Activated CD4-positive, alpha-beta T cell treated with anti-CD3 and anti-CD28 coated beads, Interleukin-2, amount 10 ng/mL, durations not matched to agents 24 days and 14 days (primary cell): Measurements from ENCODE around the gene ZNRD2. TPM values are rescaled to one million over a fixed set of nuclear protein-coding genes. Genes with fewer than 3 reads are reported as not detected.
A peak's percentile ranks its signal among the peaks of the same experiment; 100 is the strongest.

Source experiments
- DNase-seq: peaks from one replicate; pipeline ENCODE4 v3.0.0; 2022
- H3K27ac Mint-ChIP-seq: one replicate; pipeline ENCODE4 v1.8.0; 2022; ENCODE audit warnings: mild to moderate bottlenecking, mixed read lengths
- H3K27me3 Mint-ChIP-seq: one replicate; pipeline ENCODE4 v1.8.0; 2022; ENCODE audit warnings: mixed read lengths
- H3K36me3 Mint-ChIP-seq: one replicate; pipeline ENCODE4 v1.8.0; 2022; ENCODE audit warnings: low read depth, mild to moderate bottlenecking, mixed read lengths
- H3K4me1 Mint-ChIP-seq: one replicate; pipeline ENCODE4 v1.8.0; 2021; ENCODE audit warnings: mixed read lengths
- H3K4me3 Mint-ChIP-seq: one replicate; pipeline ENCODE4 v1.8.0; 2022; ENCODE audit warnings: mild to moderate bottlenecking, moderate library complexity, mixed read lengths
- H3K9me3 Mint-ChIP-seq: one replicate; pipeline ENCODE4 v1.8.0; 2021; ENCODE audit warnings: mixed read lengths
- intact Hi-C: fragments of 100-400 bp; cut with micrococcal nuclease; formaldehyde crosslinking; loops from one replicate; pipeline ENCODE4 v1.15.1; 2023
- total RNA-seq: library from RNA; stranded (reverse); gene quantifications from 2 replicates; pipeline ENCODE4 v1.2.3, GENCODE V29; 2022

The ZNRD2 gene
- total RNA-seq, 1 donor from 2014 or later, result 83.3 TPM

GRCh38 chr11:65565624-65566453, 4.4 kb upstream of the ZNRD2 start:
- intact Hi-C loops, result no loop called here
- Mint-ChIP-seq H3K9me3 (no peaks in the 10 kb centered on the region), H3K4me3 (peak overlapping the region; percentile 75), H3K27ac (peak overlapping the region; percentile 91), H3K4me1 (peaks cover 39% of the 10 kb centered on the region), H3K36me3 (peaks cover 18% of the 10 kb centered on the region), H3K27me3 (no peaks in the 10 kb centered on the region)
- DNase-seq, result peak; percentile 81

- H3K4me1 Mint-ChIP-seq, result peaks cover 55% of the 10 kb centered on the region
- intact Hi-C loops, result loop anchor here (1.0 to 2.0 kb wide), 2 partner anchors 10 to 17 kb away; no protein-coding TSS in a partner anchor
- H3K36me3 Mint-ChIP-seq, result peaks cover 39% of the 10 kb centered on the region
Observed at GRCh38 chr11:65569164-65569972, 909 bp upstream of the ZNRD2 start.

GRCh38 chr11:65571420-65571819, 1.1 kb downstream of the ZNRD2 start:
- no peak for DNase-seq
- H3K36me3 Mint-ChIP-seq, result peaks cover 42% of the 10 kb centered on the region
- H3K27ac Mint-ChIP-seq, result peak overlapping the region; percentile 86
- peaks cover 51% of the 10 kb centered on the region for H3K4me1 Mint-ChIP-seq
- H3K9me3 Mint-ChIP-seq, result no peaks in the 10 kb centered on the region
- no peaks in the 10 kb centered on the region for H3K27me3 Mint-ChIP-seq
- intact Hi-C loops, result loop anchor here (2.0 to 5.0 kb wide), 2 partner anchors 81 to 545 kb away; partner anchors contain the start of gene SNX15
- H3K4me3 Mint-ChIP-seq, result peak overlapping the region; percentile 97

More at GRCh38 chr11:65569164-65569972, 909 bp upstream of the ZNRD2 start:
- Mint-ChIP-seq H3K4me3 (peak overlapping the region; percentile 97), H3K27me3 (no peaks in the 10 kb centered on the region), H3K9me3 (no peaks in the 10 kb centered on the region), H3K27ac (peak overlapping the region; percentile 99)
- DNase-seq, result no peak

- H3K4me1 Mint-ChIP-seq, result peaks cover 51% of the 10 kb centered on the region
- intact Hi-C loops, result loop anchor here (2.0 to 5.0 kb wide), 2 partner anchors 80 to 545 kb away; partner anchors contain the start of gene SNX15
- H3K9me3 Mint-ChIP-seq, result no peaks in the 10 kb centered on the region
- peak; percentile 81 for DNase-seq
- peak overlapping the region; percentile 86 for H3K27ac Mint-ChIP-seq
- no peaks in the 10 kb centered on the region for H3K27me3 Mint-ChIP-seq
- peak overlapping the region; percentile 97 for H3K4me3 Mint-ChIP-seq
- peaks cover 47% of the 10 kb centered on the region for H3K36me3 Mint-ChIP-seq
Observed at GRCh38 chr11:65571940-65572339, 1.7 kb downstream of the ZNRD2 start.

- Mint-ChIP-seq H3K4me1 (peaks cover 50% of the 10 kb centered on the region), H3K36me3 (peaks cover 47% of the 10 kb centered on the region), H3K27me3 (no peaks in the 10 kb centered on the region), H3K9me3 (no peaks in the 10 kb centered on the region), H3K27ac (peak within 1 kb of the TSS; percentile 86), H3K4me3 (peak within 1 kb of the TSS; percentile 97)
- DNase-seq, result peak; percentile 98
- intact Hi-C loops, result loop anchor here (5.0 kb wide), 1 partner anchor 80 kb away; no protein-coding TSS in a partner anchor
Observed at GRCh38 chr11:65572356-65573051, 2.2 kb downstream of the ZNRD2 start, which contains the start of gene FAM89B. TSS of gene FAM89B (plus strand) at chr11:65572538. CDS start at chr11:65572670, 132 bp downstream.

- peak; percentile 75 for DNase-seq
- Mint-ChIP-seq H3K4me1 (peaks cover 55% of the 10 kb centered on the region), H3K4me3 (peak overlapping the region; percentile 88), H3K36me3 (peaks cover 47% of the 10 kb centered on the region), H3K9me3 (no peaks in the 10 kb centered on the region), H3K27ac (peak overlapping the region; percentile 80), H3K27me3 (no peaks in the 10 kb centered on the region)
- intact Hi-C loops, result loop anchor here (1.0 to 5.0 kb wide), 9 partner anchors 15 to 245 kb away; partner anchors contain the start of genes MALAT1, PCNX3 and SIPA1
Observed at GRCh38 chr11:65573391-65574079, 3.3 kb downstream of the ZNRD2 start.

GRCh38 chr11:65574109-65574810, 4.0 kb downstream of the ZNRD2 start:
- peak; percentile 98 for DNase-seq
- no peaks in the 10 kb centered on the region for H3K9me3 Mint-ChIP-seq
- H3K27ac Mint-ChIP-seq, result peak overlapping the region; percentile 96
- H3K36me3 Mint-ChIP-seq, result peaks cover 48% of the 10 kb centered on the region
- H3K4me1 Mint-ChIP-seq, result peaks cover 51% of the 10 kb centered on the region
- H3K27me3 Mint-ChIP-seq, result no peaks in the 10 kb centered on the region
- intact Hi-C loops, result loop anchor here (1.0 to 5.0 kb wide), 9 partner anchors 14 to 244 kb away; partner anchors contain the start of genes MALAT1, PCNX3 and SIPA1
- peak overlapping the region; percentile 88 for H3K4me3 Mint-ChIP-seq

- H3K4me1 Mint-ChIP-seq, result peaks cover 52% of the 10 kb centered on the region
- peaks cover 51% of the 10 kb centered on the region for H3K36me3 Mint-ChIP-seq
- H3K4me3 Mint-ChIP-seq, result peak overlapping the region; percentile 88
- DNase-seq, result no peak
- H3K9me3 Mint-ChIP-seq, result no peaks in the 10 kb centered on the region
- no peaks in the 10 kb centered on the region for H3K27me3 Mint-ChIP-seq
- H3K27ac Mint-ChIP-seq, result peak overlapping the region; percentile 96
- intact Hi-C loops, result loop anchor here (1.0 to 5.0 kb wide), 9 partner anchors 13 to 243 kb away; partner anchors contain the start of genes MALAT1, PCNX3 and SIPA1
Observed at GRCh38 chr11:65574811-65575567, 4.7 kb downstream of the ZNRD2 start.

- Mint-ChIP-seq H3K36me3 (peaks cover 51% of the 10 kb centered on the region), H3K27me3 (no peaks in the 10 kb centered on the region), H3K27ac (peak within 1 kb of the TSS; percentile 96), H3K4me3 (peak within 1 kb of the TSS; percentile 92), H3K4me1 (peaks cover 50% of the 10 kb centered on the region), H3K9me3 (no peaks in the 10 kb centered on the region)
- DNase-seq, result peak; percentile 95
- intact Hi-C loops, result loop anchor here (2.0 kb wide), 3 partner anchors 63 to 151 kb away; partner anchors contain the start of genes MALAT1 and SIPA1
Observed at GRCh38 chr11:65575568-65576231, 5.4 kb downstream of the ZNRD2 start, which contains the start of gene EHBP1L1. TSS of gene EHBP1L1 (plus strand) at chr11:65576053. CDS start at chr11:65576303, 250 bp downstream.

- Mint-ChIP-seq H3K27me3 (no peaks in the 10 kb centered on the region), H3K4me1 (peaks cover 48% of the 10 kb centered on the region), H3K4me3 (peak overlapping the region; percentile 92), H3K27ac (peak overlapping the region; percentile 87), H3K9me3 (no peaks in the 10 kb centered on the region), H3K36me3 (peaks cover 52% of the 10 kb centered on the region)
- intact Hi-C loops, result no loop called here
- no peak for DNase-seq
Observed at GRCh38 chr11:65576232-65576866, 6.1 kb downstream of the ZNRD2 start.
